Fibroblast of the aortic adventitia (primary cell): Measurements from ENCODE around the gene TREH. TPM values are rescaled to one million over a fixed set of nuclear protein-coding genes. Genes with fewer than 3 reads are reported as not detected.
A peak's percentile ranks its signal among the peaks of the same experiment; 100 is the strongest.
"Not testable (repeated sequence)": the region's sequence is repeated elsewhere in the genome, so short reads cannot be mapped to it uniquely, and the experiment has no call there.

ENCODE experiments used
- DNase-seq: peaks from one replicate; pipeline ENCODE4 v3.0.0-alpha.2; 2010; ENCODE audit warnings: low read depth
- H3K4me3 ChIP-seq: 2 replicates; pipeline ENCODE4 v1.5.1; 2011; ENCODE audit warnings: low read depth, mild to moderate bottlenecking, control low read depth, low read length, moderate library complexity
- CTCF ChIP-seq: IDR thresholded peaks from 2 replicates; pipeline ENCODE4 v1.5.1; 2011; ENCODE audit warnings: mild to moderate bottlenecking, low read length, control low read depth, inconsistent platforms; ENCODE audit not compliant: insufficient read depth
- total RNA-seq: library from RNA; depleted of rRNA; stranded (reverse); fragments of >200 nt; gene quantifications from 2 replicates; pipeline ENCODE4 v1.2.3, GENCODE V29; 2012; ENCODE audit warnings: low replicate concordance

TREH gene
- total RNA-seq, 1 donor = not detected

- DNase-seq = no peak
- TF ChIP-seq CTCF = no peak
Observed at GRCh38 chr11:118687906-118688305, 8.5 kb upstream of the TREH start.

DNA sequence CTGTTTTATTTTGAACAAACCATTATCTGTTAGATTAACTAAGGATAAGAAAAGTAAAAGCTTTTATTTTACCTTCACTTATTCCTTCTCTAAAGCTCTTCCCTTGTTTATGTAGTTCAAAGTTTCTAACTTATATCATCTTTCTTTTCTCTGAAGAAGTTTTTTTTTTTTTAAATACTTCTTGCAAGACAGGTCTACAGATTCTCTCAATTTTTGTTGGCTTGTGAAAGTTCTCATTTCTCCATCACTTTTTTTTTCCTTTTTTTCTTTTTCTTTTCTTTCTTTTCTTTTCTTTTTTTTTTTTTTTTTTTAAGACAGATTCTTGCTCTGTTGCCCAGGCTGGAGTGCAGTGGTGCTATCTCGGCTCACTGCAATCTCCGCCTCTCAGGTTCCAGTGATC, 4.7 kb upstream of the TREH start:
- no peak for TF ChIP-seq CTCF
- no peak for DNase-seq
- no peak overlapping the region for H3K4me3 ChIP-seq

More at GRCh38 chr11:118687906-118688305, 8.5 kb upstream of the TREH start:
- H3K4me3 ChIP-seq = no peak overlapping the region

DNA sequence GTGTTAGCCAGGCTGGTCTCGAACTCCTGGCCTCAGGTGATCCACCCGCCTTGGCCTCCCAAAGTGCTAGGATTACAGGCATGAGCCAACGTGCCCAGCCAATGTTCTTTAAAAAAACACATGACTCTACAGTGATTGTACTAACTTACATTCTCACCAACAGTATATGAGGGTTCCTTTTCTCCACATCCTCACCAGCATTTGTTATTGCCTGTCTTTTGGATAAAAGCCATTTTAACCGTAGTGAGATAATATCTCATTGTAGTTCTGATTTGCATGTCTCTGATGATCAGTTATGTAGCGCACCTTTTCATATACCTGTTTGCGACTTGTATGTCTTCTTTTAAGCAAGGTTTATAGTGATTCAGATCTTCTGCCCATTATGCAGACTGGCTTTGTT, 3.5 kb upstream of the TREH start:
- H3K4me3 ChIP-seq, DNase-seq: not testable (repeated sequence)

DNA sequence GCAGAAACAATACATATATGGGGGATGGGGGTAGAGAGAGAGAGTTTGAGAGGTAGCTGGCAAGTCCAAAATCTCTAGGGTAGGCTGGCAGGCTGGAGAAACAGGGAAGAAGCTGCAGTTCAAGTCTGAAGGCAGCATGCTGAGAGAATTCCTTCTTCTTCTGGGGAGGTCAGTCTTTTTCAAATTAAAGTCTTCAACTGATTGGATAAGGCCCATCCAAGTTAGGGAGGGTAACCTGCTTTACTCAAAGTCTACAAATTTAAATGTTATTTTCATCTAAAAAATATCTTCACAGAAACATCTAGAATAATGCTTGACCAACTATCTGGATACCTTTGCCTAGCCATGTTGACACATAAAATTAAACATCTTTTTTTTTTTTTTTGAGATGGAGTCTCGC, 2.9 kb upstream of the TREH start:
- DNase-seq = no peak
- H3K4me3 ChIP-seq = no peak overlapping the region
- TF ChIP-seq CTCF = no peak

DNA sequence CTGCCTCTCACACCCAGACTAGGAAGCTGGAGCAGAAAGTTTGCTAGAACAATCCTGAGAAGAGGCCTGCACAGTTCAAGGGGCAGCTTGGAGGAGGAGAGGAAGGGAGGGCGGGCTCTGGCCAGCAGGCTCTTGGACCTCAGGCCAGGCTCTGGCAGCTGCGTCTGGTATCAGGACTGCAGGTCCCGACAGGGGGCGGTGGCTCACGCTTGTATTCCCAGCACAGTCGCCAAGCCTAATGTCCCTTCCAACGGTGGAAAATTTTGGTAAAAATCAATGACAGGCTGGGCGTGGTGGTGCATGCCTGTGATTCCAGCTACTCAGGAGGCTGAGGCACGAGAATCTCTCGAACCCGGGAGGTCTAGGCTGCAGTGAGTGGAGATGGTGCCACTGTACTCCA, 542 bp downstream of the TREH start:
- not testable (repeated sequence) for DNase-seq, H3K4me3 ChIP-seq
- peak; percentile 26 for TF ChIP-seq CTCF

DNA sequence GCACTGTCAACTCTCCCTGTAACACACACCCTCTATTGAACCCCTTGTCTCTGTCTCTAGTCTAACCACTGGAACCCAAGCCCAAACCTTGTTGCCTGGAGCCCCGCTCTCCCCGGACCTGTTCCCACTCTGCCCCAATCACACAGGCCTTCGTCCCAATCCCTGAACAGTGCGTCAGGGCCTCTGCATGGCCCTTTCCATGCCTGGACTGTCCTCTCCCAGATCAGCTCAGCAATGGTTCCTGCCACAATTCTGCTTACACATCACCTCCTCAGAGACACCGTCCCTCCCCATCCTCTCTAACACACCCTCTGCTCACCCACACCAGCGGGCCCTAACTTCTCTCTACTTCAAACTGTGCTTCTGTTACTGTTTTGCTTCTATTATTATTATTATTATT, 1.5 kb downstream of the TREH start:
- H3K4me3 ChIP-seq = no peak overlapping the region
- TF ChIP-seq CTCF = no peak
- no peak for DNase-seq

DNA sequence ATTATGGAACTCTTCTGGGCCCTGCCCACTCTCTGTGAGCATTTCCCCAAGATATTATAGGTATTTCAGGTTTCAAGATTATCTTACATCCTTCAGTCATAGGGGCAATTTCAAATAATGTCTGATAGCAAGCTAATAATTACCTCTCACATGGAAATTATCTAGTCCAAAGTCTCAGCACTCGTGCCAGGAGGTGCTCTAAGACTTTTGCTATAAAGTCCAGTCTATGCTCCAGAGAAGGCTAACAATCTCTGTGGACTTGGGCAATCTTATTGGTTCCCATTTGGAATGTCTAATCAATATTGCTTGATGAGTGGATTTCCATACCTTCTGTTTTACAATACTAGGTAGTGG, 5.4 kb downstream of the TREH start:
- TF ChIP-seq CTCF = no peak
- H3K4me3 ChIP-seq = no peak overlapping the region
- no peak for DNase-seq
